GM23338 (cell line): ENCODE data around the gene LYSMD1. TPM values are rescaled to one million over a fixed set of nuclear protein-coding genes. Genes with fewer than 3 reads are reported as not detected.

Experiments
- ATAC-seq: fragments of 200-7000 bp; cut with Tn5 transposase; 3 replicates; pipeline ENCODE4 v1.9.1; 2020
- DNase-seq: peaks from one replicate; pipeline ENCODE4 v3.0.0-alpha.2; 2015; ENCODE audit warnings: low spot score
- H2AFZ ChIP-seq: fragments of 200-600 bp; sonication (generic); 2 replicates; pipeline ENCODE4 v1.8.0; 2016; ENCODE audit warnings: antibody characterized with exemption, mild to moderate bottlenecking, moderate library complexity
- H3F3A ChIP-seq: fragments of 200-600 bp; sonication (generic); replicated peaks from 2 replicates; pipeline ENCODE4 v1.8.0; 2017; ENCODE audit warnings: antibody characterized with exemption, mixed run types, low read depth
- H3K27ac ChIP-seq: fragments of 200-600 bp; sonication (generic); 2 replicates; pipeline ENCODE4 v1.6.1; 2016; ENCODE audit warnings: low read depth
- H3K27me3 ChIP-seq: fragments of 200-600 bp; sonication (generic); 2 replicates; pipeline ENCODE4 v1.8.0; 2016; ENCODE audit warnings: mild to moderate bottlenecking, mixed run types, moderate library complexity; ENCODE audit not compliant: insufficient read depth
- H3K36me3 ChIP-seq: fragments of 200-600 bp; sonication (generic); 2 replicates; pipeline ENCODE4 v1.8.0; 2016; ENCODE audit warnings: mild to moderate bottlenecking; ENCODE audit not compliant: insufficient read depth
- H3K4me1 ChIP-seq: fragments of 200-600 bp; sonication (generic); 2 replicates; pipeline ENCODE4 v1.8.0; 2016; ENCODE audit warnings: mild to moderate bottlenecking, moderate library complexity; ENCODE audit not compliant: insufficient read depth
- H3K4me2 ChIP-seq: fragments of 200-600 bp; sonication (generic); 2 replicates; pipeline ENCODE4 v1.7.1; 2017; ENCODE audit warnings: mixed run types
- H3K4me3 ChIP-seq: fragments of 200-600 bp; sonication (generic); 2 replicates; pipeline ENCODE4 v1.6.1; 2016; ENCODE audit warnings: mixed run types
- H3K79me2 ChIP-seq: fragments of 200-600 bp; sonication (generic); replicated peaks from 2 replicates; pipeline ENCODE4 v1.8.0; 2017; ENCODE audit warnings: mild to moderate bottlenecking; ENCODE audit not compliant: insufficient read depth
- H3K9me2 ChIP-seq: fragments of 200-600 bp; sonication (generic); 2 replicates; pipeline ENCODE4 v1.8.0; 2017; ENCODE audit not compliant: insufficient read depth
- H4K20me1 ChIP-seq: fragments of 200-600 bp; sonication (generic); replicated peaks from 2 replicates; pipeline ENCODE4 v1.8.0; 2017; ENCODE audit warnings: mild to moderate bottlenecking; ENCODE audit not compliant: insufficient read depth
- H3K27ac Mint-ChIP-seq: 2 replicates; pipeline ENCODE4 v1.8.0; 2020; ENCODE audit warnings: inconsistent platforms, mild to moderate bottlenecking, moderate library complexity, mixed read lengths
- H3K27me3 Mint-ChIP-seq: 3 replicates; pipeline ENCODE4 v1.8.0; 2022; ENCODE audit warnings: low read depth, mild to moderate bottlenecking, moderate library complexity, mixed read lengths, inconsistent platforms; ENCODE audit not compliant: insufficient read depth, poor library complexity
- H3K36me3 Mint-ChIP-seq: 3 replicates; pipeline ENCODE4 v1.8.0; 2021; ENCODE audit warnings: low read depth, mild to moderate bottlenecking, inconsistent platforms, moderate library complexity, mixed read lengths
- H3K4me1 Mint-ChIP-seq: 3 replicates; pipeline ENCODE4 v1.8.0; 2020; ENCODE audit warnings: mild to moderate bottlenecking, inconsistent platforms, mixed read lengths
- H3K4me3 Mint-ChIP-seq: 3 replicates; pipeline ENCODE4 v1.8.0; 2021; ENCODE audit warnings: moderate library complexity, mild to moderate bottlenecking, inconsistent platforms, mixed read lengths
- H3K9me3 Mint-ChIP-seq: 3 replicates; pipeline ENCODE4 v1.8.0; 2020; ENCODE audit warnings: moderate library complexity, mild to moderate bottlenecking, inconsistent platforms, mixed read lengths
- CREB1 ChIP-seq: fragments of 250-450 bp; sonication (Bioruptor Pico); IDR thresholded peaks from 2 replicates; pipeline ENCODE4 v1.5.0; 2020; ENCODE audit warnings: low read depth, mild to moderate bottlenecking, moderate library complexity
- ETS1 ChIP-seq: IDR thresholded peaks from 2 replicates; pipeline ENCODE4 v1.6.1; 2016; ENCODE audit warnings: antibody characterized with exemption
- EZH2 ChIP-seq: fragments of 200-600 bp; sonication (generic); IDR thresholded peaks from one replicate; pipeline ENCODE4 v1.8.0; 2017; ENCODE audit warnings: antibody characterized with exemption, mild to moderate bottlenecking, low read depth; ENCODE audit not compliant: unreplicated experiment
- EZH2phosphoT487 ChIP-seq: fragments of 200-600 bp; sonication (generic); IDR thresholded peaks from one replicate; pipeline ENCODE4 v1.8.1; 2018; ENCODE audit warnings: antibody characterized with exemption; ENCODE audit not compliant: unreplicated experiment
- JUNB ChIP-seq: IDR thresholded peaks from one replicate; pipeline ENCODE4 v1.6.1; 2016; ENCODE audit warnings: antibody characterized with exemption; ENCODE audit not compliant: unreplicated experiment
- POLR2AphosphoS5 ChIP-seq: IDR thresholded peaks from 2 replicates; pipeline ENCODE4 v1.6.1; 2016; ENCODE audit warnings: antibody characterized with exemption, low read depth
- polyA plus RNA-seq: library from polyadenylated mRNA; unstranded; fragments of >200 nt; fragmentation: Nextera tagmentation; extraction: Ambion mirVana; gene quantifications from 2 replicates; pipeline ENCODE4 v1.2.1, GENCODE V29; 2016
- total RNA-seq: library from RNA; depleted of rRNA; stranded (reverse); fragments of >200 nt; shearing (Covaris generic); gene quantifications from 2 replicates; pipeline ENCODE4 v1.2.3, GENCODE V29; 2014
- TF ChIP-seq, protein P1 (sequence below): fragments of 250-450 bp; sonication (Bioruptor Pico); IDR thresholded peaks from 2 replicates; pipeline ENCODE4 v1.5.0; 2020; ENCODE audit warnings: mild to moderate bottlenecking, moderate library complexity

LYSMD1 gene
- total and polyA plus RNA-seq, 2 experiments from 2014 or later, result 3.6 to 6.4 TPM

DNA sequence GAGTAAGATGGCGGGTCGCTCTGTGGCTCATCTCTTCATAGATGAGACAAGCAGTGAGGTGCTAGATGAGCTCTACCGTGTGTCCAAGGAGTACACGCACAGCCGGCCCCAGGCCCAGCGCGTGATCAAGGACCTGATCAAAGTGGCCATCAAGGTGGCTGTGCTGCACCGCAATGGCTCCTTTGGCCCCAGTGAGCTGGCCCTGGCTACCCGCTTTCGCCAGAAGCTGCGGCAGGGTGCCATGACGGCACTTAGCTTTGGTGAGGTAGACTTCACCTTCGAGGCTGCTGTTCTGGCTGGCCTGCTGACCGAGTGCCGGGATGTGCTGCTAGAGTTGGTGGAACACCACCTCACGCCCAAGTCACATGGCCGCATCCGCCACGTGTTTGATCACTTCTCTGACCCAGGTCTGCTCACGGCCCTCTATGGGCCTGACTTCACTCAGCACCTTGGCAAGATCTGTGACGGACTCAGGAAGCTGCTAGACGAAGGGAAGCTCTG is 6.9 kb downstream of the LYSMD1 start (continued):
- no peak for TF ChIP-seq ETS1
- no peak for TF ChIP-seq POLR2AphosphoS5
- no peak for TF ChIP-seq EZH2phosphoT487
- no peak for TF ChIP-seq JUNB
- TF ChIP-seq EZH2, result no peak
- TF ChIP-seq CREB1 (CRISPR knock-in tag), result no peak

DNA sequence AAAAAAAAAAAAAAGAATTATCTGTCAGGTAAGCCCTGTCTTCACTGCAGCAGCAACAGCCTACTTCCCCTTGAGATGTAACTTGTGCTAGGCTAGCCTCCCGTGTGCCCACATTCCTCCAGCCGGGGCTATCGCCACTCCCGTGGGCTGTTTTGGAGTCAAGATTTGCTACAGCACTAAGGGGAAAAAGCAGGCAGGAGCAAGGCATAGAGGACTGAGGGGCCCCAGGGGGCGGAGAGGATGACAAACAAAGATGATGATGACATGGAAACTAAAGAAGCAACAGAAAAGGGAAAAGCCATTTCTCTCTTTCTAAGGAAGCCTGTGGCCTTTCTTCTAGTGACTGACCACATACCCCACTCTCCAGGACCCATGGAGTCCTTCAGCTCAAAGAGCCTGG is 7.4 kb downstream of the LYSMD1 start:
- Histone ChIP-seq H3K4me2 (no peak overlapping the region), H3K4me3 (no peak overlapping the region), H3K4me1 (peaks cover 5% of the 10 kb centered on the region; the same call in 1 of the 2 replicates), H3K79me2 (no peaks in the 10 kb centered on the region), H3K27me3 (no peaks in the 10 kb centered on the region), H3K9me2 (no peaks in the 10 kb centered on the region), H4K20me1 (no peaks in the 10 kb centered on the region), H2AFZ (no peak overlapping the region), H3F3A (no peaks in the 10 kb centered on the region; the same call in 1 of the 2 replicates), H3K36me3 (0 out of 2 replicates have a peak, but pooled peaks cover 6% of the 10 kb centered on the region), H3K27ac (no peak overlapping the region)
- Mint-ChIP-seq H3K36me3 (peaks cover 13% of the 10 kb centered on the region), H3K9me3 (no peaks in the 10 kb centered on the region), H3K27me3 (peaks cover 11% of the 10 kb centered on the region), H3K27ac (no peak overlapping the region), H3K4me3 (no peak overlapping the region), H3K4me1 (peaks cover 12% of the 10 kb centered on the region; the same call in 2 of the 3 replicates)
- DNase-seq (no peak), ATAC-seq (no peak)
- TF ChIP-seq, protein P1, sequence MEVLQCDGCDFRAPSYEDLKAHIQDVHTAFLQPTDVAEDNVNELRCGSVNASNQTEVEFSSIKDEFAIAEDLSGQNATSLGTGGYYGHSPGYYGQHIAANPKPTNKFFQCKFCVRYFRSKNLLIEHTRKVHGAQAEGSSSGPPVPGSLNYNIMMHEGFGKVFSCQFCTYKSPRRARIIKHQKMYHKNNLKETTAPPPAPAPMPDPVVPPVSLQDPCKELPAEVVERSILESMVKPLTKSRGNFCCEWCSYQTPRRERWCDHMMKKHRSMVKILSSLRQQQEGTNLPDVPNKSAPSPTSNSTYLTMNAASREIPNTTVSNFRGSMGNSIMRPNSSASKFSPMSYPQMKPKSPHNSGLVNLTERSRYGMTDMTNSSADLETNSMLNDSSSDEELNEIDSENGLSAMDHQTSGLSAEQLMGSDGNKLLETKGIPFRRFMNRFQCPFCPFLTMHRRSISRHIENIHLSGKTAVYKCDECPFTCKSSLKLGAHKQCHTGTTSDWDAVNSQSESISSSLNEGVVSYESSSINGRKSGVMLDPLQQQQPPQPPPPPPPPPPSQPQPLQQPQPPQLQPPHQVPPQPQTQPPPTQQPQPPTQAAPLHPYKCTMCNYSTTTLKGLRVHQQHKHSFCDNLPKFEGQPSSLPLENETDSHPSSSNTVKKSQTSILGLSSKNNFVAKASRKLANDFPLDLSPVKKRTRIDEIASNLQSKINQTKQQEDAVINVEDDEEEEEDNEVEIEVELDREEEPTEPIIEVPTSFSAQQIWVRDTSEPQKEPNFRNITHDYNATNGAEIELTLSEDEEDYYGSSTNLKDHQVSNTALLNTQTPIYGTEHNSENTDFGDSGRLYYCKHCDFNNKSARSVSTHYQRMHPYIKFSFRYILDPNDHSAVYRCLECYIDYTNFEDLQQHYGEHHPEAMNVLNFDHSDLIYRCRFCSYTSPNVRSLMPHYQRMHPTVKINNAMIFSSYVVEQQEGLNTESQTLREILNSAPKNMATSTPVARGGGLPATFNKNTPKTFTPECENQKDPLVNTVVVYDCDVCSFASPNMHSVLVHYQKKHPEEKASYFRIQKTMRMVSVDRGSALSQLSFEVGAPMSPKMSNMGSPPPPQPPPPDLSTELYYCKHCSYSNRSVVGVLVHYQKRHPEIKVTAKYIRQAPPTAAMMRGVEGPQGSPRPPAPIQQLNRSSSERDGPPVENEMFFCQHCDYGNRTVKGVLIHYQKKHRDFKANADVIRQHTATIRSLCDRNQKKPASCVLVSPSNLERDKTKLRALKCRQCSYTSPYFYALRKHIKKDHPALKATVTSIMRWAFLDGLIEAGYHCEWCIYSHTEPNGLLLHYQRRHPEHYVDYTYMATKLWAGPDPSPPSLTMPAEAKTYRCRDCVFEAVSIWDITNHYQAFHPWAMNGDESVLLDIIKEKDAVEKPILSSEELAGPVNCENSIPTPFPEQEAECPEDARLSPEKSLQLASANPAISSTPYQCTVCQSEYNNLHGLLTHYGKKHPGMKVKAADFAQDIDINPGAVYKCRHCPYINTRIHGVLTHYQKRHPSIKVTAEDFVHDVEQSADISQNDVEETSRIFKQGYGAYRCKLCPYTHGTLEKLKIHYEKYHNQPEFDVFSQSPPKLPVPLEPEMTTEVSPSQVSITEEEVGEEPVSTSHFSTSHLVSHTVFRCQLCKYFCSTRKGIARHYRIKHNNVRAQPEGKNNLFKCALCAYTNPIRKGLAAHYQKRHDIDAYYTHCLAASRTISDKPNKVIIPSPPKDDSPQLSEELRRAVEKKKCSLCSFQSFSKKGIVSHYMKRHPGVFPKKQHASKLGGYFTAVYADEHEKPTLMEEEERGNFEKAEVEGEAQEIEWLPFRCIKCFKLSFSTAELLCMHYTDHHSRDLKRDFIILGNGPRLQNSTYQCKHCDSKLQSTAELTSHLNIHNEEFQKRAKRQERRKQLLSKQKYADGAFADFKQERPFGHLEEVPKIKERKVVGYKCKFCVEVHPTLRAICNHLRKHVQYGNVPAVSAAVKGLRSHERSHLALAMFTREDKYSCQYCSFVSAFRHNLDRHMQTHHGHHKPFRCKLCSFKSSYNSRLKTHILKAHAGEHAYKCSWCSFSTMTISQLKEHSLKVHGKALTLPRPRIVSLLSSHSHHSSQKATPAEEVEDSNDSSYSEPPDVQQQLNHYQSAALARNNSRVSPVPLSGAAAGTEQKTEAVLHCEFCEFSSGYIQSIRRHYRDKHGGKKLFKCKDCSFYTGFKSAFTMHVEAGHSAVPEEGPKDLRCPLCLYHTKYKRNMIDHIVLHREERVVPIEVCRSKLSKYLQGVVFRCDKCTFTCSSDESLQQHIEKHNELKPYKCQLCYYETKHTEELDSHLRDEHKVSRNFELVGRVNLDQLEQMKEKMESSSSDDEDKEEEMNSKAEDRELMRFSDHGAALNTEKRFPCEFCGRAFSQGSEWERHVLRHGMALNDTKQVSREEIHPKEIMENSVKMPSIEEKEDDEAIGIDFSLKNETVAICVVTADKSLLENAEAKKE (CRISPR knock-in tag), result no peak
- TF ChIP-seq EZH2phosphoT487, result no peak
